ENCODE measurements around the gene RASA1.

DNA sequence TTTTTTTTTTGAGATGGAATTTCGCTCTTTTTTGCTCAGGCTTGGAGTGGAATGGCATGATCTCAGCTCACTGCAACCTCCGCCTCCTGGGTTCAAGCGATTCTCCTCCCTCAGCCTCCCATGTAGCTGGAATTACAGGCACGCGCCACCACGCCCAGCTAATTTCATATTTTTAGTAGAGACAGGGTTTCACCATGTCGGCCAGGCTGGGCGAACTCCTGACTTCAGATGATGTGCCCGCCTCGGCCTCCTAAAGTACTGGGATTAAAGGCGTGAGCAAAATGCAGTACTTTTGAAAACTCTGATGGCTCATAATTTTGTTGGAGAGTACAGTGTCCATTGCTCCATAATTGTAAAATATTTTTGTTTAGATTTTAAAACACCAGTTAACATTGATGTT, 92.4 kb downstream of the RASA1 start:
- TF ChIP-seq, protein P1, sequence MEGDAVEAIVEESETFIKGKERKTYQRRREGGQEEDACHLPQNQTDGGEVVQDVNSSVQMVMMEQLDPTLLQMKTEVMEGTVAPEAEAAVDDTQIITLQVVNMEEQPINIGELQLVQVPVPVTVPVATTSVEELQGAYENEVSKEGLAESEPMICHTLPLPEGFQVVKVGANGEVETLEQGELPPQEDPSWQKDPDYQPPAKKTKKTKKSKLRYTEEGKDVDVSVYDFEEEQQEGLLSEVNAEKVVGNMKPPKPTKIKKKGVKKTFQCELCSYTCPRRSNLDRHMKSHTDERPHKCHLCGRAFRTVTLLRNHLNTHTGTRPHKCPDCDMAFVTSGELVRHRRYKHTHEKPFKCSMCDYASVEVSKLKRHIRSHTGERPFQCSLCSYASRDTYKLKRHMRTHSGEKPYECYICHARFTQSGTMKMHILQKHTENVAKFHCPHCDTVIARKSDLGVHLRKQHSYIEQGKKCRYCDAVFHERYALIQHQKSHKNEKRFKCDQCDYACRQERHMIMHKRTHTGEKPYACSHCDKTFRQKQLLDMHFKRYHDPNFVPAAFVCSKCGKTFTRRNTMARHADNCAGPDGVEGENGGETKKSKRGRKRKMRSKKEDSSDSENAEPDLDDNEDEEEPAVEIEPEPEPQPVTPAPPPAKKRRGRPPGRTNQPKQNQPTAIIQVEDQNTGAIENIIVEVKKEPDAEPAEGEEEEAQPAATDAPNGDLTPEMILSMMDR (IDR thresholded peaks at IDR 0.05): no peak
- TF ChIP-seq POLR2A (IDR thresholded peaks at IDR 0.05): no peak
